Endothelial cell of umbilical vein (primary cell): Measurements from ENCODE around the gene IRF2BPL. TPM values are rescaled to one million over a fixed set of nuclear protein-coding genes. Genes with fewer than 3 reads are reported as not detected.

ENCODE experiments used
- BruUV-seq: library from RNA; stranded (reverse); fragments of 400-500 nt; replicated peaks from 2 replicates; lab custom pipeline; 2021; lab: Mats Ljungman, UMichigan
- CTCF ChIA-PET: fragments of 300-600, 350-600 bp; sonication (Branson Sonifier 250); formaldehyde crosslinking; loops from one replicate; lab custom pipeline; 2021; ENCODE audit warnings: antibody characterized with exemption, inconsistent platforms; lab: Charles Lee
- POLR2A ChIA-PET: fragments of 300-600, 350-600 bp; sonication (Branson Sonifier 250); formaldehyde crosslinking; loops from one replicate; lab custom pipeline; 2021; ENCODE audit warnings: antibody characterized with exemption, inconsistent platforms; lab: Charles Lee
- DNase-seq: peaks from one replicate; pipeline ENCODE4 v3.0.0-alpha.2; 2011; ENCODE audit warnings: low read depth, low spot score
- FAIRE-seq: peaks from 2 replicates; lab custom pipeline; 2011; peaks lifted over from hg19 to GRCh38; lab: Jason Lieb, UNC
- H2AFZ ChIP-seq: 2 replicates; pipeline ENCODE4 v1.6.0; 2012; ENCODE audit warnings: low read depth, low read length, control low read depth, inconsistent platforms
- H3K27ac ChIP-seq: 2 replicates; pipeline ENCODE4 v1.5.1; 2011; ENCODE audit warnings: low read depth, mild to moderate bottlenecking, control low read depth, low read length, moderate library complexity; ENCODE audit not compliant: insufficient read depth
- H3K27me3 ChIP-seq, 2 experiments: 2 replicates each; pipeline versions ENCODE4 v1.6.0 to v1.6.1; 2011; ENCODE audit warnings: low read length in 2 of 2, mixed read lengths in 1 of 2; ENCODE audit not compliant: control insufficient read depth in 2 of 2, insufficient read depth in 2 of 2
- H3K36me3 ChIP-seq, 2 experiments: 2 replicates in 1 of 2; 3 replicates in 1 of 2; pipeline ENCODE4 v1.5.1; 2011; ENCODE audit warnings: low read length in 2 of 2, mild to moderate bottlenecking in 1 of 2, moderate library complexity in 1 of 2; ENCODE audit not compliant: control insufficient read depth in 2 of 2, insufficient read depth in 2 of 2; ENCODE audit errors: extremely low read depth in 1 of 2
- H3K4me1 ChIP-seq: 3 replicates; pipeline ENCODE4 v1.5.1; 2011; ENCODE audit warnings: mild to moderate bottlenecking, low read length; ENCODE audit not compliant: control insufficient read depth, insufficient read depth; ENCODE audit errors: extremely low read depth
- H3K4me2 ChIP-seq: 2 replicates; pipeline ENCODE4 v1.6.1; 2011; ENCODE audit warnings: low read length, control low read depth, mixed read lengths; ENCODE audit not compliant: insufficient read depth
- H3K4me3 ChIP-seq, 3 experiments: fragments of 200-600 bp in 1 of 3; sonication (generic), shearing (Covaris generic) in 1 of 3; replicated peaks in 1 of 3; 2 replicates each; pipeline ENCODE4 v1.5.1; 2011 to 2016; ENCODE audit warnings: control low read depth in 3 of 3, low read length in 3 of 3, mild to moderate bottlenecking in 2 of 3, inconsistent platforms in 1 of 3, low read depth in 1 of 3, moderate library complexity in 1 of 3; ENCODE audit not compliant: insufficient read depth in 1 of 3
- H3K79me2 ChIP-seq: 2 replicates; pipeline ENCODE4 v1.6.0; 2012; ENCODE audit warnings: low read length, inconsistent platforms; ENCODE audit not compliant: control insufficient read depth, insufficient read depth
- H3K9ac ChIP-seq: replicated peaks from 2 replicates; pipeline ENCODE3; 2011; ENCODE audit warnings: low read length, control low read depth; ENCODE audit not compliant: insufficient read depth; ENCODE audit errors: extremely low read depth
- H3K9me1 ChIP-seq: replicated peaks from 3 replicates; pipeline ENCODE4 v1.6.0; 2011; ENCODE audit warnings: mild to moderate bottlenecking, low read length; ENCODE audit not compliant: control insufficient read depth, insufficient read depth; ENCODE audit errors: extremely low read depth
- H3K9me3 ChIP-seq: replicated peaks from 2 replicates; pipeline ENCODE4 v1.5.1; 2012; ENCODE audit warnings: low read length, inconsistent platforms; ENCODE audit not compliant: control insufficient read depth, insufficient read depth
- H4K20me1 ChIP-seq: replicated peaks from 2 replicates; pipeline ENCODE3; 2011; ENCODE audit warnings: mild to moderate bottlenecking, low read length; ENCODE audit not compliant: control insufficient read depth, insufficient read depth; ENCODE audit errors: extremely low read depth
- FOS ChIP-seq: IDR thresholded peaks from 2 replicates; pipeline ENCODE4 v1.6.1; 2011; ENCODE audit warnings: mild to moderate bottlenecking, low read length, moderate library complexity, borderline replicate concordance; ENCODE audit not compliant: insufficient read depth
- POLR2A ChIP-seq: IDR thresholded peaks from 2 replicates; pipeline ENCODE4 v1.6.1; 2012; ENCODE audit warnings: low read depth, mild to moderate bottlenecking, control low read depth, low read length
- POLR2AphosphoS5 ChIP-seq: IDR thresholded peaks from 2 replicates; pipeline ENCODE4 v1.6.1; 2012; ENCODE audit warnings: low read depth, mild to moderate bottlenecking, control low read depth, low read length, moderate library complexity; ENCODE audit not compliant: insufficient read depth
- dilution Hi-C: fragments of 300-500 bp; cut with MboI; formaldehyde crosslinking; loops from one replicate; pipeline ENCODE4 v1.15.0; 2019; ENCODE audit warnings: low sequenced_read_pairs; ENCODE audit not compliant: extremely low pct_ligation_motif_present
- intact Hi-C: fragments of 100-400 bp; cut with micrococcal nuclease; formaldehyde crosslinking; loops from one replicate; pipeline ENCODE4 v1.10.0; 2022
- polyA plus RNA-seq, 4 experiments: library from polyadenylated mRNA; depleted of rRNA in 3 of 4; stranded (reverse) in 3 of 4; unstranded in 1 of 4; fragments of >200 nt; gene quantifications; 2 replicates each; pipeline versions ENCODE4 v1.2.1 to v1.2.3, GENCODE V29; 2011 to 2012; ENCODE audit warnings: missing spikeins in 1 of 4
- total RNA-seq: library from RNA; stranded (reverse); gene quantifications from 2 replicates; pipeline ENCODE4 v1.2.3, GENCODE V29; 2021

IRF2BPL gene
- total and polyA plus RNA-seq, 2 donors (not counting 3 experiments of a cell fraction or from before 2014, with no cell fraction given), result 9.3 to 23.3 TPM

GRCh38 chr14:76998910-76999309 is 29.6 kb downstream of the IRF2BPL start:
- Histone ChIP-seq H3K79me2 (no peaks in the 10 kb centered on the region), H3K27ac (no peak overlapping the region), H2AFZ (no peak overlapping the region), H4K20me1 (no peaks in the 10 kb centered on the region), H3K27me3 (no peaks in the 10 kb centered on the region), H3K4me1 (peaks cover 3% of the 10 kb centered on the region), H3K4me2 (no peak overlapping the region), H3K9ac (no peak overlapping the region), H3K9me3 (no peaks in the 10 kb centered on the region), H3K36me3 (no peaks in the 10 kb centered on the region), H3K4me3 (no peak overlapping the region), H3K9me1 (no peaks in the 10 kb centered on the region)
- CTCF ChIA-PET, result interaction anchor here (1.0 to 2.7 kb wide), 4 partner anchors 11 to 86 kb away, joined by 3 to 8 read pairs (median 4); no protein-coding TSS in a partner anchor
- no peak for TF ChIP-seq POLR2A
- TF ChIP-seq FOS, result no peak
- dilution Hi-C loops, result no loop called here
- intact Hi-C loops, result no loop called here
- BruUV-seq, result no TSS peak
- FAIRE-seq (no peak), DNase-seq (no peak)
- POLR2A ChIA-PET, result no interaction called here

- ChIA-PET CTCF (interaction anchor here (0.8 to 2.5 kb wide), 4 partner anchors 9 to 84 kb away, joined by 3 to 6 read pairs (median 3); no protein-coding TSS in a partner anchor), POLR2A (no interaction called here)
- no TSS peak for BruUV-seq
- H3K9me3 ChIP-seq, result no peaks in the 10 kb centered on the region
- H3K79me2 ChIP-seq, result no peaks in the 10 kb centered on the region
- TF ChIP-seq FOS (no peak), POLR2AphosphoS5 (no peak), POLR2A (no peak)
- FAIRE-seq, result no peak
- no peak for DNase-seq
- intact Hi-C loops, result no loop called here
- H3K9me1 ChIP-seq, result no peaks in the 10 kb centered on the region
- H3K9ac ChIP-seq, result no peak overlapping the region
- no peak overlapping the region for H3K4me3 ChIP-seq
- no peak overlapping the region for H3K4me2 ChIP-seq
- dilution Hi-C loops, result no loop called here
- no peaks in the 10 kb centered on the region for H3K27me3 ChIP-seq
- no peaks in the 10 kb centered on the region for H3K36me3 ChIP-seq
- H2AFZ ChIP-seq, result no peak overlapping the region
- H4K20me1 ChIP-seq, result no peaks in the 10 kb centered on the region
- no peak overlapping the region for H3K27ac ChIP-seq
- peaks cover 3% of the 10 kb centered on the region for H3K4me1 ChIP-seq
These were observed 31.1 kb downstream of the IRF2BPL start for GRCh38 chr14:76997257-76997970.
